GM18951 (cell line): ENCODE results near the gene TMEM45A.

ENCODE experiments used
- POLR2A ChIP-seq: IDR thresholded peaks from 4 replicates; pipeline ENCODE4 v1.6.1; 2011; ENCODE audit warnings: mild to moderate bottlenecking; ENCODE audit not compliant: insufficient read length, insufficient read depth; ENCODE audit errors: extremely low read depth
- in situ Hi-C: fragments of 300-500 bp; cut with MboI; formaldehyde crosslinking; loops from one replicate; pipeline ENCODE4 v1.12.0; 2022; ENCODE audit warnings: low sequenced_read_pairs, mixed read lengths, inconsistent platforms; ENCODE audit not compliant: unreplicated experiment

TMEM45A gene

GRCh38 chr3:100554373-100554676, 61.9 kb downstream of the TMEM45A start:
- TF ChIP-seq POLR2A = no peak
- in situ Hi-C loops = no loop called here

- in situ Hi-C loops = no loop called here
- TF ChIP-seq POLR2A = no peak
Observed at GRCh38 chr3:100556673-100557310, 64.4 kb downstream of the TMEM45A start.

- in situ Hi-C loops = no loop called here
- TF ChIP-seq POLR2A = no peak
Observed at GRCh38 chr3:100558233-100558632, 65.8 kb downstream of the TMEM45A start.

GRCh38 chr3:100560426-100560825, 68.0 kb downstream of the TMEM45A start:
- TF ChIP-seq POLR2A = no peak
- in situ Hi-C loops = no loop called here

GRCh38 chr3:100561459-100562158, 69.2 kb downstream of the TMEM45A start:
- in situ Hi-C loops = no loop called here
- TF ChIP-seq POLR2A = no peak

GRCh38 chr3:100562224-100562857, 69.9 kb downstream of the TMEM45A start:
- TF ChIP-seq POLR2A = no peak
- in situ Hi-C loops = no loop called here

GRCh38 chr3:100563228-100563627, 70.8 kb downstream of the TMEM45A start:
- no peak for TF ChIP-seq POLR2A
- in situ Hi-C loops = no loop called here

- TF ChIP-seq POLR2A = no peak
- in situ Hi-C loops = no loop called here
Observed at GRCh38 chr3:100563652-100564211, 71.3 kb downstream of the TMEM45A start.

GRCh38 chr3:100570811-100571210, 78.4 kb downstream of the TMEM45A start:
- in situ Hi-C loops = no loop called here
- no peak for TF ChIP-seq POLR2A

GRCh38 chr3:100574536-100574935, 82.1 kb downstream of the TMEM45A start:
- in situ Hi-C loops = no loop called here

GRCh38 chr3:100575704-100576103, 83.3 kb downstream of the TMEM45A start:
- in situ Hi-C loops = loop anchor here (25.0 kb wide), 1 partner anchor 738 kb away; no protein-coding TSS in a partner anchor
- TF ChIP-seq POLR2A = no peak

More at GRCh38 chr3:100574536-100574935, 82.1 kb downstream of the TMEM45A start:
- no peak for TF ChIP-seq POLR2A

- in situ Hi-C loops = loop anchor here (25.0 kb wide), 1 partner anchor 740 kb away; no protein-coding TSS in a partner anchor
- no peak for TF ChIP-seq POLR2A
Observed at GRCh38 chr3:100577382-100578008, 85.1 kb downstream of the TMEM45A start.

- no peak for TF ChIP-seq POLR2A
- in situ Hi-C loops = loop anchor here (25.0 kb wide), 1 partner anchor 741 kb away; no protein-coding TSS in a partner anchor
Observed at GRCh38 chr3:100578646-100579045, 86.2 kb downstream of the TMEM45A start.
